CD4-positive, alpha-beta T cell (primary cell): ENCODE data around the gene RALGPS1. TPM values are rescaled to one million over a fixed set of nuclear protein-coding genes. Genes with fewer than 3 reads are reported as not detected.

ENCODE experiments used
- ATAC-seq: fragments of 200-7000 bp; cut with Tn5 transposase; one replicate; pipeline ENCODE4 v1.10.0; 2022; ENCODE audit warnings: mild to moderate bottlenecking; ENCODE audit not compliant: poor library complexity
- CTCF ChIA-PET: fragments of 350-600 bp; sonication (Branson Sonifier 250); formaldehyde crosslinking; loops from one replicate; lab custom pipeline; 2021; ENCODE audit warnings: antibody characterized with exemption, inconsistent platforms; lab: Charles Lee
- POLR2A ChIA-PET: fragments of 350-600 bp; sonication (Branson Sonifier 250); formaldehyde crosslinking; loops from one replicate; lab custom pipeline; 2021; ENCODE audit warnings: antibody characterized with exemption, inconsistent platforms; lab: Charles Lee
- DNase-seq, 14 experiments: peaks; one replicate each; pipeline ENCODE4 v3.0.0-alpha.2; 2013 to 2020; ENCODE audit warnings: mixed read lengths in 2 of 14
- H3K27ac ChIP-seq, 2 donors: one replicate each; pipeline versions ENCODE4 v1.5.1 to v1.7.0; 2013; ENCODE audit warnings: low read length in 2 of 2, low read depth in 1 of 2, mild to moderate bottlenecking in 1 of 2
- H3K27me3 ChIP-seq, 2 experiments: 1 replicate in 1 of 2; 2 replicates in 1 of 2; pipeline versions ENCODE4 v1.6.1 to v1.7.0; 2013; ENCODE audit warnings: low read length in 2 of 2, control low read depth in 1 of 2, mild to moderate bottlenecking in 1 of 2, moderate library complexity in 1 of 2; ENCODE audit not compliant: insufficient read depth in 2 of 2, control insufficient read depth in 1 of 2
- H3K36me3 ChIP-seq: one replicate; pipeline ENCODE4 v1.6.1; 2013; ENCODE audit warnings: low read length, control low read depth; ENCODE audit not compliant: insufficient read depth
- H3K4me1 ChIP-seq: one replicate; pipeline ENCODE4 v1.6.1; 2013; ENCODE audit warnings: low read length, control low read depth; ENCODE audit not compliant: insufficient read depth
- H3K4me3 ChIP-seq: one replicate; pipeline ENCODE4 v1.5.1; 2013; ENCODE audit warnings: mild to moderate bottlenecking, low read length, moderate library complexity
- H3K9me3 ChIP-seq, 2 experiments: 1 replicate in 1 of 2; 2 replicates in 1 of 2; pipeline versions ENCODE4 v1.6.1 to v1.7.0; 2013; ENCODE audit warnings: low read length in 2 of 2, mild to moderate bottlenecking in 2 of 2, control low read depth in 1 of 2, moderate library complexity in 1 of 2; ENCODE audit not compliant: control insufficient read depth in 1 of 2, insufficient read depth in 1 of 2
- H3K27ac Mint-ChIP-seq: one replicate; pipeline ENCODE4 v1.8.0; 2020; ENCODE audit warnings: mixed read lengths
- H3K27me3 Mint-ChIP-seq: one replicate; pipeline ENCODE4 v1.8.0; 2021; ENCODE audit warnings: mixed read lengths
- H3K36me3 Mint-ChIP-seq: one replicate; pipeline ENCODE4 v1.8.0; 2021; ENCODE audit warnings: low read depth, mixed read lengths
- H3K4me1 Mint-ChIP-seq: one replicate; pipeline ENCODE4 v1.8.0; 2021; ENCODE audit warnings: low read depth, mixed read lengths
- H3K4me3 Mint-ChIP-seq: one replicate; pipeline ENCODE4 v1.8.0; 2020; ENCODE audit warnings: mild to moderate bottlenecking, mixed read lengths
- H3K9me3 Mint-ChIP-seq: one replicate; pipeline ENCODE4 v1.8.0; 2020; ENCODE audit warnings: mixed read lengths
- CTCF ChIP-seq: fragments of 200-600 bp; IDR thresholded peaks from one replicate; pipeline ENCODE4 v1.8.0; 2022; ENCODE audit warnings: antibody characterized with exemption, mild to moderate bottlenecking
- intact Hi-C, 2 experiments: fragments of 100-400 bp; cut with DNase I in 1 of 2; cut with micrococcal nuclease in 1 of 2; formaldehyde crosslinking; loops; one replicate each; pipeline versions ENCODE4 v1.15.1 to v1.9.0; 2023 to 2025; cut with DNase I, micrococcal nuclease
- total RNA-seq, 174 experiments: library from RNA in 2 of 174; stranded (reverse) in 2 of 174; gene quantifications; one replicate each; pipeline ENCODE4 v1.2.3 and lab custom pipeline; 2021 to 2026

The RALGPS1 gene
- total RNA-seq, 2 experiments from 2014 or later = 5.8 to 6.3 TPM

GRCh38 chr9:127233989-127234388, 319.4 kb downstream of the RALGPS1 start:
- peaks cover 78% of the 10 kb centered on the region for H3K27me3 Mint-ChIP-seq
- Histone ChIP-seq H3K4me3 (no peak overlapping the region), H3K36me3 (no peaks in the 10 kb centered on the region), H3K27ac (no peak overlapping the region), H3K27me3 (peaks cover 2 to 38% of the 10 kb centered on the region in 2 experiments), H3K9me3 (no peaks in the 10 kb centered on the region), H3K4me1 (no peaks in the 10 kb centered on the region)
- ChIA-PET CTCF (no interaction called here), POLR2A (no interaction called here)
- H3K4me1 Mint-ChIP-seq = no peaks in the 10 kb centered on the region
- intact Hi-C loops = no loop called here
- no peak overlapping the region for H3K27ac Mint-ChIP-seq
- no peak overlapping the region for H3K4me3 Mint-ChIP-seq
- H3K36me3 Mint-ChIP-seq = no peaks in the 10 kb centered on the region
- no peak for DNase-seq
- no peaks in the 10 kb centered on the region for H3K9me3 Mint-ChIP-seq
- no peak for ATAC-seq
- TF ChIP-seq CTCF = no peak

- Mint-ChIP-seq H3K36me3 (no peaks in the 10 kb centered on the region), H3K9me3 (no peaks in the 10 kb centered on the region), H3K27ac (no peak overlapping the region), H3K4me1 (no peaks in the 10 kb centered on the region), H3K27me3 (peaks cover 51% of the 10 kb centered on the region), H3K4me3 (no peak overlapping the region)
- TF ChIP-seq CTCF = no peak
- Histone ChIP-seq H3K36me3 (no peaks in the 10 kb centered on the region), H3K27me3 (peaks cover 2 to 18% of the 10 kb centered on the region in 2 experiments), H3K9me3 (no peaks in the 10 kb centered on the region), H3K4me1 (no peaks in the 10 kb centered on the region), H3K4me3 (no peak overlapping the region), H3K27ac (no peak overlapping the region)
- DNase-seq (no peak), ATAC-seq (no peak)
- CTCF ChIA-PET = no interaction called here
- POLR2A ChIA-PET = no interaction called here
- intact Hi-C loops = no loop called here
Observed at GRCh38 chr9:127237801-127238200, 323.2 kb downstream of the RALGPS1 start.

- Histone ChIP-seq H3K27me3 (peaks cover 1% of the 10 kb centered on the region in 2 experiments), H3K36me3 (no peaks in the 10 kb centered on the region), H3K9me3 (no peaks in the 10 kb centered on the region), H3K4me1 (peaks cover 13% of the 10 kb centered on the region), H3K27ac (no peak overlapping the region), H3K4me3 (no peak overlapping the region)
- H3K4me3 Mint-ChIP-seq = no peak overlapping the region
- TF ChIP-seq CTCF = no peak
- intact Hi-C loops = loop anchor here in 1 of 2 experiments (5.0 kb wide), 1 partner anchor 181 kb away; the partner anchor contains the start of gene ZNF79
- H3K9me3 Mint-ChIP-seq = no peaks in the 10 kb centered on the region
- DNase-seq (no peak), ATAC-seq (no peak)
- no peak overlapping the region for H3K27ac Mint-ChIP-seq
- H3K4me1 Mint-ChIP-seq = peaks cover 12% of the 10 kb centered on the region
- peaks cover 26% of the 10 kb centered on the region for H3K27me3 Mint-ChIP-seq
- CTCF ChIA-PET = no interaction called here
- H3K36me3 Mint-ChIP-seq = no peaks in the 10 kb centered on the region
- POLR2A ChIA-PET = no interaction called here
Observed at GRCh38 chr9:127241354-127241753, 326.8 kb downstream of the RALGPS1 start.
